CD4-positive, alpha-beta T cell treated with Interleukin-1 beta for 1 hour (primary cell): Measurements from ENCODE around the gene VEZF1.

Experiments
- DNase-seq, 2 donors: peaks; one replicate each; pipeline ENCODE4 v3.0.0-alpha.2; 2020 to 2022

VEZF1 gene

GRCh38 chr17:57987581-57988300 lies at the start of gene VEZF1:
VEZF1 (minus strand) TSS chr17:57988254; CDS start chr17:57988111, 143 bp downstream.
- peak; percentile 78 to 82 for DNase-seq

GRCh38 chr17:58032691-58033415 lies 44.8 kb upstream of the VEZF1 start:
- DNase-seq, result no peak

GRCh38 chr17:58028578-58028977 lies 40.5 kb upstream of the VEZF1 start:
- no peak for DNase-seq

GRCh38 chr17:58020401-58020800 lies 32.3 kb upstream of the VEZF1 start:
- no peak for DNase-seq

GRCh38 chr17:58019521-58019920 lies 31.5 kb upstream of the VEZF1 start:
- DNase-seq, result no peak

GRCh38 chr17:58019039-58019438 lies 31.0 kb upstream of the VEZF1 start:
- DNase-seq, result no peak

- no peak for DNase-seq
These were observed 22.2 kb upstream of the VEZF1 start for GRCh38 chr17:58010067-58010799.

GRCh38 chr17:58007781-58008706 lies 20.0 kb upstream of the VEZF1 start:
- no peak for DNase-seq

- peak; percentile 97 for DNase-seq
These were observed 19.1 kb upstream of the VEZF1 start, which contains the start of gene SRSF1 for GRCh38 chr17:58006924-58007780. SRSF1 (minus strand) TSS chr17:58007246; CDS start chr17:58007137, 109 bp downstream.

- peak in 1 of 2 donors; percentile 61 for DNase-seq
These were observed 18.5 kb upstream of the VEZF1 start for GRCh38 chr17:58006560-58006923.

- DNase-seq, result peak in 1 of 2 donors; percentile 62
These were observed 17.9 kb upstream of the VEZF1 start for GRCh38 chr17:58005728-58006559.

GRCh38 chr17:58005031-58005727 lies 17.1 kb upstream of the VEZF1 start:
- no peak for DNase-seq

- no peak for DNase-seq
These were observed 16.0 kb upstream of the VEZF1 start for GRCh38 chr17:58004060-58004459.

GRCh38 chr17:58002973-58003372 lies 14.9 kb upstream of the VEZF1 start:
- DNase-seq, result no peak

GRCh38 chr17:58002154-58002948 lies 14.3 kb upstream of the VEZF1 start:
- no peak for DNase-seq

- DNase-seq, result no peak
These were observed 13.5 kb upstream of the VEZF1 start for GRCh38 chr17:58001461-58002124.

- DNase-seq, result peak in 1 of 2 donors; percentile 82
These were observed 11.5 kb upstream of the VEZF1 start for GRCh38 chr17:57999496-58000017.

GRCh38 chr17:57999010-57999495 lies 11.0 kb upstream of the VEZF1 start:
- DNase-seq, result no peak
